Colon (tissue), 2 donors: ENCODE results near the gene SP7.
"Not testable (repeated sequence)": the region's sequence is repeated elsewhere in the genome, so short reads cannot be mapped to it uniquely, and the experiment has no call there.

Source experiments
- FAIRE-seq: peaks from 2 replicates; lab custom pipeline; 2012; peaks lifted over from hg19 to GRCh38; lab: Jason Lieb, UNC
- donor health status: control.
- donor health status: control.

SP7 gene

GRCh38 chr12:53346491-53346890, 10.3 kb upstream of the SP7 start:
- FAIRE-seq = no peak

GRCh38 chr12:53345486-53346188, 9.5 kb upstream of the SP7 start:
- no peak for FAIRE-seq

- no peak for FAIRE-seq
Observed at GRCh38 chr12:53344824-53345485, 8.8 kb upstream of the SP7 start.

GRCh38 chr12:53344487-53344823, 8.3 kb upstream of the SP7 start:
- no peak for FAIRE-seq

- FAIRE-seq = no peak
Observed at GRCh38 chr12:53343969-53344368, 7.8 kb upstream of the SP7 start.

GRCh38 chr12:53343449-53343848, 7.3 kb upstream of the SP7 start:
- no peak for FAIRE-seq

- FAIRE-seq = no peak
Observed at GRCh38 chr12:53340398-53340797, 4.2 kb upstream of the SP7 start.

GRCh38 chr12:53338916-53339315, 2.8 kb upstream of the SP7 start:
- no peak for FAIRE-seq

GRCh38 chr12:53338017-53338416, 1.9 kb upstream of the SP7 start:
- no peak for FAIRE-seq

- FAIRE-seq = no peak
Observed at GRCh38 chr12:53334822-53335221, 1.3 kb downstream of the SP7 start.

- no peak for FAIRE-seq
Observed at GRCh38 chr12:53333845-53334244, 2.3 kb downstream of the SP7 start.

GRCh38 chr12:53333289-53333688, 2.9 kb downstream of the SP7 start:
- FAIRE-seq = no peak

- FAIRE-seq = no peak
Observed at GRCh38 chr12:53332744-53333143, 3.4 kb downstream of the SP7 start.

- FAIRE-seq = not testable (repeated sequence)
Observed at GRCh38 chr12:53332339-53332738, 3.8 kb downstream of the SP7 start.

GRCh38 chr12:53330671-53331070, 5.5 kb downstream of the SP7 start:
- no peak for FAIRE-seq

GRCh38 chr12:53328043-53328435, 8.1 kb downstream of the SP7 start:
- FAIRE-seq = no peak

GRCh38 chr12:53327435-53328042, 8.6 kb downstream of the SP7 start:
- FAIRE-seq = no peak

GRCh38 chr12:53326460-53327185, 9.5 kb downstream of the SP7 start:
- no peak for FAIRE-seq

- FAIRE-seq = no peak
Observed at GRCh38 chr12:53325511-53326061, 10.6 kb downstream of the SP7 start.

GRCh38 chr12:53324779-53325510, 11.2 kb downstream of the SP7 start:
- no peak for FAIRE-seq

GRCh38 chr12:53324113-53324778, 11.9 kb downstream of the SP7 start:
- FAIRE-seq = no peak
